ENCODE measurements around the gene VSNL1. TPM values are rescaled to one million over a fixed set of nuclear protein-coding genes. Genes with fewer than 3 reads are reported as not detected.

Gene VSNL1
- total and polyA plus RNA-seq, 10 of the 15 experiments (the other 5 are each of a cell fraction or from before 2014, with no cell fraction given) = 0.04 to 0.30 (median 0.12) TPM; not detected in 4

GRCh38 chr2:17672583-17673317 is 132.3 kb downstream of the VSNL1 start:
- no peaks in the 10 kb centered on the region for H3K9me3 ChIP-seq (replicated peaks; ENCODE audit: control insufficient read depth, insufficient read depth, low read length)
- no peak overlapping the region for H3K4me2 ChIP-seq (ENCODE audit: control insufficient read depth, insufficient read depth)
- peaks cover 1 to 9% of the 10 kb centered on the region in 2 experiments for H3K36me3 ChIP-seq (ENCODE audit: control insufficient read depth in 2 of 2, insufficient read depth in 2 of 2, low read length in 1 of 2)
- RAD21 ChIA-PET (ENCODE audit: unreplicated experiment) = interaction anchor here (1.0 to 8.3 kb wide), 8 partner anchors 10 to 363 kb away, joined by 3 to 138 read pairs (median 10); no protein-coding TSS in a partner anchor
- H3K4me1 ChIP-seq (ENCODE audit: control insufficient read depth, insufficient read depth, low read length) = no peaks in the 10 kb centered on the region
- CTCF ChIA-PET = interaction anchor here (0.7 to 24.9 kb wide), 13 partner anchors 8 to 477 kb away, joined by 3 to 604 read pairs (median 11); no protein-coding TSS in a partner anchor
- peak; percentile 73 for ATAC-seq
- no peak overlapping the region for H3K27ac ChIP-seq (ENCODE audit: control insufficient read depth, insufficient read depth)
- no peaks in the 10 kb centered on the region for H3K27me3 ChIP-seq (replicated peaks in 1 of 2; ENCODE audit: control insufficient read depth in 2 of 2, insufficient read depth in 2 of 2, low read length in 1 of 2)
- intact Hi-C loops (cut with micrococcal nuclease; ENCODE audit: unreplicated experiment) = loop anchor here (5.0 kb wide), 1 partner anchor 360 kb away; no protein-coding TSS in a partner anchor
- no TSS peak for BruUV-seq (replicated peaks)
- no peak for DNase-seq (ENCODE audit: low read depth, low spot score)
- POLR2A ChIA-PET = no interaction called here
- no peaks in the 10 kb centered on the region for H3K79me2 ChIP-seq (ENCODE audit: control insufficient read depth, insufficient read depth, low read length)
- SMC1A ChIA-PET (ENCODE audit: uncharacterized antibody, unreplicated experiment) = interaction anchor here (1.1 to 11.1 kb wide), 7 partner anchors 10 to 203 kb away, joined by 3 to 165 read pairs (median 5); no protein-coding TSS in a partner anchor
- H3K4me3 ChIP-seq = no peak overlapping the region
- no peak overlapping the region for H3K9ac ChIP-seq (ENCODE audit: control insufficient read depth, insufficient read depth, low read length)
- peak; percentile 54 for FAIRE-seq
- WGBS (ENCODE audit: insufficient coverage, insufficient replicate concordance, low lambda C conversion rate, missing lambda C conversion rate) = under 1% methylated on average over 7 of the region's 7 CpGs
- in situ Hi-C loops (cut with MboI) = loop anchor here (10.0 kb wide), 1 partner anchor 898 kb away; no protein-coding TSS in a partner anchor
- H4K20me1 ChIP-seq (ENCODE audit: control insufficient read depth, insufficient read depth) = no peaks in the 10 kb centered on the region
- no peak overlapping the region for H2AFZ ChIP-seq (ENCODE audit: control insufficient read depth, low read depth, low read length)
- no peak for TF ChIP-seq PRDM15 (CRISPR knock-in tag; IDR thresholded peaks at IDR 0.05)
- TF ChIP-seq NFIC (IDR thresholded peaks at IDR 0.05; ENCODE audit: low read depth, low read length) = peak; percentile 51; the same call in 1 of the 2 replicates
- TF ChIP-seq ZZZ3 (IDR thresholded peaks at IDR 0.05; ENCODE audit: control insufficient read depth, insufficient read length, low read depth) = no peak
- TF ChIP-seq ZNF687 (IDR thresholded peaks at IDR 0.05) = no peak
- TF ChIP-seq ESRRA (IDR thresholded peaks at IDR 0.05; ENCODE audit: low read length) = no peak
- peak; percentile 60 for TF ChIP-seq JUNB (IDR thresholded peaks at IDR 0.05)
- TF ChIP-seq CTCF (IDR thresholded peaks at IDR 0.05 in 2 of 3, conservative IDR thresholded peaks at IDR 0.05 in 1 of 3; ENCODE audit: control insufficient read depth in 2 of 3, extremely low read depth in 1 of 3, insufficient read depth in 1 of 3, low read depth in 3 of 3, low read length in 3 of 3) = no peak
- TF ChIP-seq POLR2AphosphoS2 (IDR thresholded peaks at IDR 0.05; ENCODE audit: low read depth, low read length) = no peak
- no peak for TF ChIP-seq NRF1 (conservative IDR thresholded peaks at IDR 0.05; ENCODE audit: low read depth, low read length)

All from GM12878 (cell line).